ENCODE measurements around the gene TGFBR3.

- TF ChIP-seq CTCF (optimal IDR thresholded peaks at IDR 0.05 in 1 of 3, IDR thresholded peaks at IDR 0.05 in 1 of 3, conservative IDR thresholded peaks at IDR 0.05 in 1 of 3; ENCODE audit: extremely low read depth in 1 of 3, insufficient read depth in 2 of 3, low read length in 3 of 3) (no peak), EZH2 (IDR thresholded peaks at IDR 0.05; ENCODE audit: low read length) (no peak)
These were observed 181.2 kb downstream of the TGFBR3 start for GRCh38 chr1:91704746-91705145.

Measured in keratinocyte (primary cell).